NK-92 (cell line): Measurements from ENCODE around the gene MBP.

ENCODE experiments used
- DNase-seq: peaks from one replicate; lab custom pipeline; 2025; ENCODE audit not compliant: unreplicated experiment; lab: John Stamatoyannopoulos, UW

Gene MBP

DNA sequence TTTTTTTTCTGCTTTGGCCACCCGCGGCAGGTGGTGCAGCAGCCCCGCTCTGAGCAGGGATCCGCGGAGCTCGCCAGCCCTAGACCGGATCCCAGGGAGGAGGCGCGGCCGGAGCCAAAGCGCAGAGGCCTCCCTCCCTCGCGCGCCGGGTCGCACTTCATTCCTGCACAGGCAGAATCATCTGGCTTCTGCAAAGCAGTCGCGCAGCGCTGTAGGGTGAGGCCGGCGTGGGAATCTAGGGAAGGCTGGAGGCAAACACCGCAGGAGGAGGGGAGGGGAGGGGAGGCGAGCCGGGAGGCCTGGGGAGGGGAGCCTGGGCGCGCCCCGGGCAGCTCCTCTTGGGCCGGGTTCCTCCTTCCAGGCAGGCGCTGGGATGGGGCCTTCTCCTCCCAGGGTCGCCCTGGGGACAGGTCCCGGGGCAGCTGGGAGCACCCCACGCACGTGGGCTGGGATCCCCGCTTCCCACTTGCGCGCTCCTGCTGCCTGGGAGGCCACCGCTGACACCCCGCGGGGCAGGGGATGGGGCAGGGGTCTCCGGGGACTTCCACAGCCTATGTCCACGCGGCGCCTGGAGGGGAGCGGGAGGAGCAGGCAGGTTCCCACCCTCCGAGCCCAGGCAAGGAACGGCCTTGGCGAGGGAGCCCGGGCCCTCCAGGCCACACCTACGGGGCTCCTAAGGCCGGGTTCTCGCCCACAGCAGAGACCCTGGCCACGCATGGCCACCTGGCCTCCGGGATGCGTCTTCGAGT, 45.0 kb downstream of the MBP start:
- DNase-seq, result no peak

DNA sequence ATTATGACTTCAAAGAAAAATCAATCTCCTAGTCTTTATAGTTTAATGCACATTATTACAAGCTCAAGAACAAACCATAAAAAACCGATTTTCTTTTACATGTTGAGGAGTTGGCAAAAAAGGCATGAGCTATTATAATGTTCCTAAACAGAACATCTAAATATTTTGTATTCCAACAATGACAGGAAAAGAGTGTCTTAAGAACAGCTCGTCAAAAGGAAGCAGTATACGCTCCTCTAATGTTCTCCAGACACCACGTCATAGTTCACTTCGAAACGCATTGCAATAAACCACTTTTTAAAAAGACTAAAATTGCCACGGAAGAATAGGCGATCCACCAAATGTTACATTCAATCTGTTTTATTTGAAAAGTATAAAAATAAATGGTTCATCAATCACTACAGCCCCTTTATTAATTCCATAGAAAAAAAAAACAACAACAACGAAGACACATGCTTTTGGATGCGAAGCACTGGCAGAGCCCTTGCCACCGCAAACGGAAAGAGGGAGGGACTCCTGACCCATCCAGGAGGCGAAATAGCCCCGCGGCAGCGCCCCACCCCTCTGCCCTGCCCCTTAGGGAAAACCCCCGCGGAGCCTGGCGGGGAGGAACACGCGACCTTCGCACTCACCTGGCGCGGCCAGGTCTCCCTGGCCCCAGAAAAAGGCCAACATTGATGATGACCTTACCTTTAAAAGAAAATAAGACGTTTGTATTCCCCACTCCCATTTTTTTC, 45.8 kb downstream of the MBP start:
- no peak for DNase-seq

DNA sequence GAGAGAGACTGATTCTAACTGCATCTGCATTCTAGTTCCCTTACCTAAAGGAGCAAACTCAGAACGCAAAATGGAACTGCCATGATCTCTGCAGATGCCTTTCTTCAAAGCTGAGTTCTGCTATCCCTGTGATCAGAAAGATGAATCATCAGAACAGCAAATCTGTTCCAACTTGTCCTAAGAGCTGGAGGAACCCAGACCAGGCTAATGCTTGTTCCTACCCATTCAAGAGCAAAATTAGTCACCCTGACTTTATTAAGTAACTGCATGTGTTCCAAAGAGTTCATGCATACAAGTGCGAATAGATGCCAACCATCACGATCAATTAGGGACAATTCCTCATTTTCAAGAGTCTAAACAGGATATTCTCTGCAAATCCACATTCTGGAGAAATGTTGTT, 46.5 kb downstream of the MBP start:
- no peak for DNase-seq

DNA sequence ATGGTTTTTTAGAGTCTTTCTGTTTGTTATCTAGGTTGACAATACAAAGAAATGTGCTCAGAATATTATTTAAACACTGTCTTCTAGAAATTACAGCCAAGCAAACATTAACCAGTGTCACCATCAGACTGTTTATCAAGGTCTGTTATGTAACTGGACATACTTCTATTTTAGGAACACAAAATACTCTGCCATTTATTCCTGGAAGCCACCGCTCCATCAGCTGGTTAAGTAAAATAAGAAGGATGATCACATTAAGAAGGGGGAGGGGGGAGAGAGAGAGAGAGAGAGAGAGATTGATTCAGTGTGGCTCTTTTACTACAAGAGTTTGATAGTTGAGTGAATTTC, 47.9 kb downstream of the MBP start:
- no peak for DNase-seq

DNA sequence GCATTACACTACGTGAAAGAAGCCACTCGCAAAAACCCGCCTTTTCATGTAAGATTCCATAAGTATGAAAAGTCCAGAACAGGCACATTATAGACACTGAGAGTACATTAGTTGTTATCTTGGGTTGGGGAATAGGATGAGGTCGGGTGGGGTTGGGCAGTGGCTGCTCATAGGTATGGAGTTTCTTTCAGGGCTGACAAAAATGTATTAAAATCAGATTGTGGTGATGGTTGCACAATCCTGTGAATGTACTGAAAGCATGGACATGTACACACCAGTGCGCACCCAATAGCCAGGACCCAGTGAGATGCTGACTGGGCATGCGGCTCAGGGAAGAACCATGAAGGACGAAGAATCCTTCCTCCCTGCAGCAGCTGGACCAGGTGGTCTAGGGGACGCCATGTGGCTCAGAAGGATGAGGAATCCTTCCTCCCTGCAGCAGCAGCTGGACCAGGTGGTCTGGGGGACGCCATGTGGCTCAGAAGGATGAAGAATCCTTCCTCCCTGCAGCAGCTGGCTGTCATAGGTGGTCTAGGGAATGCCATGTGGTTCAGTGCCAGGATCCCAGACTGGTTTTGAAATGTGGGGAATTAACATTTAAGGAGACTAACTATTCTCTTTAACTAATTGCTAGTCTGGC, 50.1 kb downstream of the MBP start:
- DNase-seq, result no peak

DNA sequence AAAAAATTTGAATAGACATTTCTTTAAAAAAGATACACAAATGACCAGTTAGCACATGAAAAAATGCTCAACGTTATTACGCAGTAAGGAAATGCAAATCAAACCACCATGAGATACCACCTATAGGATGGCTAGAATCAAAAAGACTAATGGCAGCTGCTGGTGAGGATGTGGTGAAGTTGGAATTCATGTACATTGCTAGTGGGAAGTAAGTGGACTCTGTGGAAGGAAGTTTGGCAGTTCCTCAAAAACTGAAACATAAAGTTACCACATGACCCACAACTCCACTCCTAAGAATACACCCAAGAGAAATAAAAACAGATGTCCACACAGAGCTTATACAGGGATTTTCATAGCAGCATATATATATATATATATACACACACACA, 51.2 kb downstream of the MBP start:
- no peak for DNase-seq

DNA sequence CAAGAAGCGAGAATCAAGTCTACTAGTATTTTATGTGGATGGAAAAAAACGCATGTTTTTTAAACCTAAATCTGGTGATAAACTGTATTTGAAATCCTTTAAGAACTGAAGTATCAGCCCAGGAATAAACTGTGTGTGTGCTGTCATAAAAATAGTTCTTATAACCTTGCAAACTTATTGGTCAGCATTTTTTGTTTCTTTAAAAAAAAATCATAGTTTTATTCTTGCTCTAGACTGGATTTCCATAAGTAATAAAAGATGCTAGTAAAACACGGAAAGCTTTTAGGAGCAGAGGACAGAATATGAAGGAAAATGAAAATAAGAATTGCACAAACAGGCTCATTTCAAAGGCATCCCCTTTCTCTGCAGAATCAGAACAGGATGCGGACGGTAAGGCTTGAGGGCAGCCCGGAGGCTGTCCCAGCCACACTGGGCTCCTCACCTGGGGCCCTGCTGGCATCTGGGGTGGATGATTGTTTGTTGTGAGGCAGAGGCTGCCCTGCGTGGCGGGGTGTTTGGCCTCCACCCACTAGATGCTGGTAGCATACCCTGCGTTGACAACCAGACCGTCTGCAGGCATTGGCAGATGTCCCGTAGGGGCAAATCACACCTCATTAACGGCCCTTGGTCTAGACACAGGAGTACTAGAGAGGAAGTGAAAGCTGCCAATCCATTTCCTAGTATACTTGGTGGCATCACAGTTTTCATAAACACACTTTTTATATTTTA, 52.5 kb downstream of the MBP start:
- no peak for DNase-seq

DNA sequence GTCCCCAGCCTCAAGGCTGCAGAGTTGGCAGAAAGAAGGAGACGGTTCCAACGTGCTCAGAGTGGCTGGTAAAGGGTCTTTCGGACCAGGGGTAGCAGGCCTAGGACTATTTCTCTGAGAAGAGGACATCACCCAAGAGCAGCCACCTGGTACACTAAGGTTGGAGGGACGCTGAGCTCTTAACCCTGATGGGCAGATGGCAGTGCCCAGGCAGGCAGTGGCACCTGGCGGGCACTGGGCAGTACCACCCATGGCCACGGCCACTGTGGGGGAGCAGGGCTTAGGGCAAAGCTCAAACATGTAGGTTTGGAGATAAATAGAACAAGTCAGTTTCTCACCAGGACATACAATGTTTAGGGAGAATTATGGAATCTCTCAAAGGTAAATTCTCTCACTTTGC, 53.5 kb downstream of the MBP start:
- DNase-seq, result no peak

DNA sequence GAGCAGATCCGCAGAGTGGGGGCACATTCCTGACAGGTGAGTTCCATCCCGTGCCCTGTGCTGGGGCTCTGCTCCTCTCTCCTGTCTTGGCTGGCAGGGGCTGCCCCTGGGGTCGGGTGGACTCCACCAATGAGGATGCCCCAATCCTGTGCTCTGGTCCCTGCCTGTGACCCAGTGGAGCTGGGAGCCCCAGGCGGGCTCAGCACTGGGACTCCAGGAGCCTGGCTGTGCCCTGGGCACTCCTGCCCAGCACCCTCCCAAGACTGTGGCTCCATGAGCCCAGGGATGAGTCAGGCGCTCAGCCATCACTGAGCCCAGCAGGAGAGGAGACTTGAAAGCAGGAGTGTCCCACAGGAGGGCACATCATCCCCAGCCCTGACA, 53.9 kb downstream of the MBP start:
- no peak for DNase-seq

DNA sequence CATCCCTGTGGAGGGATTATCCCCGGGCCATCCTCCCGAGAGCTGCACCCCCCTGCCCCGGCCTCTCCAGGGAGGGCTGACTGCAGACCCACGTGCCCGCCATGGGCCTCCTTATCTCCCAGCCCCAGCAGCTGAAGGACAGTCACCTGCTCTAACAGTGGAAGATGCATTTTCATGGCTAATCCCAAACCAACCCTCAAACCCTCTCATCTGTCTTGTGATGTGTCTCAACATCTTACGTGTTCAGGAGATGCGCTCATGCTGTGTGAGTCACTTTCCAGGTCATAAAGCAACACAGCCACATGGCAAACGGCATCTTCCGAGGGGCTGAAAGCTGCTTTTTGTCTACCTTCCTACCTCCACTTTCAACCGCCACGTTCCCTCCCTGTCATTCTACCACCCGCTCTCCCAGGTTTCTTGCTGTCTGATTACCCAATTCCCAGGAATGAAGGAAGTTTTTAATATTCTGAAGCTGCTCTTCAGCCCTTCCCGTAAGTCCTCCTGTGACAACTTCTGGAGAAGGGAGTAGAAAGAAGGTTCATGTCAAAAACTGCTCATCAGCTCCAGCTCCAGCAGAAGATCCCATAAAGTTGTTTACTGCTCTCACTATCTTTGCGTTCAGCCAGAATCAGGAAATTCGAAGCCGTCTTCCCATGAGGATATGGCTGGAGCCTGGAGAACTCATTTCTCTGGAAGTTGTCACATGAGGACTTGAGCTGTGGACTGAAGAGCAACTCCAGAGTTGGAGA, 54.5 kb downstream of the MBP start:
- DNase-seq, result no peak

DNA sequence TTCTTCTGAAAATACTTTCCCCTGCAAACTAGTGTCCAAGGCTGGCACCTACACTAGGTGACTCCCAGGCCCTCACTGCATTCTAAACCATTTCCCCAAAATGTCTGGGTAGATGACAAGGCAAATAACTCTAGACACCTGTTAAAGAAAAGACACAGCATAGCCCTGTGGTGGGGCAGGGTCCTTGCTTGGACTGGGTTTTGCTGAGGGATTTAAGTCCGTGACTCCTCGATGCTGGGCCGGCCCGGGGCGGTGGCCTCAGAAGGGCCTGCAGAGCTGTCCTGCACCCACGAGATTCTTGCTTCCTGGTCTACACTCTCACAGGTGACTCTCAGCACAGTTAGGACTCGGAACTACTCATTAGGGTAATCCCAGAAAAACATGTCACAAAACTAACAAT, 55.2 kb downstream of the MBP start:
- no peak for DNase-seq

DNA sequence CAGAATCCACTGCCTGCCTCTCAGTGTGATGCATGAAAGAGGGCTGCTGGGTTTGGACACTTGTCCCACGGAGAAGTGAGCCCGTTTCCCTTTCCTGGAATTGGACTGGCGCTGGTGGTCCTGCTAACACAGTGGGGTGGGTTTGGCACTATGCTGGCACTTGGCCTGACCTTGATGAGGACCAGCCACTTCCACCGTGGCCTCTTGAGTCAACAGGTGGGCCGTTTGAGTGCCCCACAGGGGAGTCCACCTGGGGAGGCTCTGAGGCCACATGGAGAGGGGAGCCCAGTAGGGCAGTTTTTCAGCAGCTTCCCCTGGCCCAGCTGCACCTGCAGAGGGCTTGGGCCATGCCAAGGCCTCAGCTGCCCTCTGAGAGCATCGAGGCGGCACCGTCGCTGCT, 56.5 kb downstream of the MBP start:
- DNase-seq, result no peak

DNA sequence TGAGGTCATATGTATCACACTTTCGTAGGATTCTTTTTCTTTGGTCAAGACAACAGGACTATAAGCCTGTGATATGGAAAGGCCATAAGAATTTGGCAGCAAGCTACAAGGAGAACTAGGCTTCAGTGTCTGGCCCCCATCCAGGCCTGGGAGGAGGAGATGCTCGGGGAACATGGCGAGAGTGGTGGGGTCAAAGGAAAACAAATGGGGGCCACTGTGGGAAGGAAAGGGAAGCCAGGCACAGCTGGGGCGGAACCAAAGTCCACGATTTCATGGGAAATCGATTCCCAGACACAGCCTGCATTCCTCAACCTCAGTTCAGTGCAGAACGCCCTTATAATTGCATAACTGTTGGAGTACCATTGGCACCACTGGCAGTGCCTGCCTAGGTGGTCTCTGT, 58.2 kb downstream of the MBP start:
- DNase-seq, result no peak

DNA sequence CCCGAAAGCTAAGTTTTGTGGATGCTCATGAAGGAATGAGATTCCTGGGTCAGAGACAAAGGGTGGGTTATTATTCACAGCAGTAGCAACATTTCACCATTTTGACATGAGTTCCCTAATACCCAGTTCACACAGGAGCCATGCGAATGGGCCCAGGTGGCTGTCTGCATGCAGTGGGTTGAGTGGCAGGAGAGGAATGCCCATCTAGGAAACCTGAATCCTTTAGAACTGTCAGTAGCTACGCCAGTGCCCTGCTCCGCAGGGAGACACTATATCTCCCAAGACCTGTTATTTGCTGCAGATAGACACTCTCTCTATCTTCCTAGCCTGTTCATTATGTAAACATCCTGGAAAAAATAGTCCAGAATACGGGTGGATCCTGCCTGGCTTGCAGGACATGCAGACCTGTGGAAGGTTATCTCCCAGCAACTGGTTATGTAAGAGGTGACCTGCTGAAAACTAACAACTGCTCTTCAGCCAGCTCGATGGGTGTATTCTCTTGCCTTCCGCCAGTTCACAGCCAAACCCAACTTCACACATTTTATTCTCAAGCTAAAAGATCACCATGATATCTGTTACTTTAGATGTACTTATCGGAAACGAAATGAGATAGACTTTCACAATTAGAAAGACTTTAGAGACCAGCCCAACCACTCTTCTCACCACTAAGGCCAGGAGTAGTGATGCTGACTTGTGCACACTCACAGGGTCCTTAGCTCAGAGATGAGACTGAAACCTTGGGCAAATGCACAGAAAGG, 59.1 kb downstream of the MBP start:
- DNase-seq, result no peak

DNA sequence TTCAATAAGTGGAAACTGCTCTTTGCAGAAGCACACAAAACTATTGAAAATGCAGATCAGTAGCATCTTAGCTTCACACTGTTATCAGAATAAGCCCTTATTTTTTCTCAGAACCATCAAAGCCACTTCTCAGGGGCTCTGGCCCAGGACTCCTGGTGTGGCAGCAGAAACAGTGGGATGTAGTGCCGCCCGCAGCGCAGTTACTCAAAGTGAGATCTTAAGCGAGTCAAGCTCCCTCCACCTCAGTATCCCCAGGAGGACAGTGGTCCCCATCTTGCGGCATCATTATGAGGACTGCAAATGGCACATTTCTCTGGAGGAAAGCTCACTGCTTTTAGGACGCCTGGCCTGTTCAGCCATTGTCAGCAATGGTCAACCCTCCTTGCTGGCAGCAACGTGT, 60.0 kb downstream of the MBP start:
- DNase-seq, result no peak

DNA sequence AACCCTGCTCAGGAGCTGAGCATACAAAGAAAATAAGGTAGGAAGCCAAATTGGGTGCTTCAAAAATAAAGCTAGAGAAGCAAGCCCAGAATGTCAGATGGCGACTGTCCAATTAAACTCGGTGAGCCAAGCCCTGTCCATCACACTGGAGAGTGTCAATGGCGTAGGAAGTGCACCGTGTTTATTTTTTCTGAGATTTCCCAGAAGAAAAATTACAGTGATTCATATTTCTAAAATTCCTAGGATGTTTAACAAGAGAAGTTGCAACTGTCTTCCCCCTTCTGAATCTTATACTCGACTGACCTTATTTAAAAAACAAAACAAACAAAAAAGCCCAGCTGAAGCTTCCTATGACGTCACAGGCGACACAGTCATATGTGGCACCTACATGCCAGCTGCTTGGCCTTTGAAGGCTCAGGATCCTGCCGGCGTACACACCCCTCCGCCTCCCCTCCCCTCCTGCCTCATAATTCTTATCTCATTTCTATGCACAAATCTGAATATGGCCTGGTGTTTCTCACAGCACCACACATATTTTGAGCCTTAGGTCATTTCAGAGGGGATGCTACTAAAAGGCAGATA, 60.8 kb downstream of the MBP start:
- DNase-seq, result no peak

DNA sequence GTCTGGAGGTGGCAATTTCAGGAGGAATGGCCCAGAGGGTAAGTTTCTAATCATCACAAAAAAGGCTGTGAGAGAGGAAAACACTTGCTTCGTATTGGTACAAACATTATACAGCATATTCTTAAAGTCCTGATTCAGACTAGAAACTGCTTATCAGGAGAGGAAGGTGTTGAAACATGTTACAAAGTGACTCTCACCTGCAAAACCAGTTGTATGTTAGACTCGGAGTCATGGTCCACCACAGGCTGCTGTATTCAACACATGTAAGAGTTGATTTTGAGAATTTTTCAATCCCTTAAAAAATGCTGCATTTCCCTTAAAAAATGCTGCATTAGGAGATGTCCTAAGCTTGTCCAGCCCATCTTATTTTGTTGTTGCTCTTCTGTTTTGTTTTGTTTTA, 61.5 kb downstream of the MBP start:
- DNase-seq, result peak; percentile 5

DNA sequence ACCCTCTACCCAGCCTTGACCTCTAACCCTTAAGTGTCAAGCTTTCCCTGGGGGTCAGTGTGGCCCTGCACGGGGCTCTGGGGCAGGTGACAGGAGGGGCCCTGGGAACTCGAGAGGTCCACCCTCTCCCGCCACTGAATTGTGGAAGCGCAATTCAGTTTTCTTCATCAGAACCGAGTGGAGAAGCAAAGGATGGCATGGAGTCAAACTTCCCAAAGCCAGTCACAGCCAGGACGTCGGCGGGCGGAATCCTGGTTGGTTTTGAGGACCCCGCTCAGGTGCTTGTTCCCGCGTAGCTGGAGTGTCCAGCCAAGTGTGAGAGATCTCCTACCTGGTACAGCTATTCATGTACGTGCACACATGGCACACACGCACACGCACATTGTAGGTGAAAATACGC, 62.0 kb downstream of the MBP start:
- DNase-seq, result no peak

DNA sequence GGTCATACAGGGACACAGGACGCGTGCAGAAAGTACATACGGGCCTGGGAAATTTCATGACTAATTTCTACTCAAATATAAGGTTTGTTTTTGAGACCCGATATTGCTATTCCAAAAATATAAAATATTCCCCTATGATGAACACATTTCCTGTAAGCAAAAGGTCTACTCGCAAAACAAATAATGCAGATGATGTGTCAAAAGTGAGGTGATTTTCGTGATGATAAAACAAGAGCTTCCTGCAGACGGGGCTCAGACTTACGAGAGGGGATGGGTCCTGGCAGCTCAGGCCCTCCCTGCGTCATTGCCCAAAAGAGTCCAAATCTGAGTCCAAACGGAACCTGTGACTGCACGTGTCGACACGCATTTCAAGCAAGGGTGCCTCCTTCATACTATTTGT, 62.7 kb downstream of the MBP start:
- no peak for DNase-seq

DNA sequence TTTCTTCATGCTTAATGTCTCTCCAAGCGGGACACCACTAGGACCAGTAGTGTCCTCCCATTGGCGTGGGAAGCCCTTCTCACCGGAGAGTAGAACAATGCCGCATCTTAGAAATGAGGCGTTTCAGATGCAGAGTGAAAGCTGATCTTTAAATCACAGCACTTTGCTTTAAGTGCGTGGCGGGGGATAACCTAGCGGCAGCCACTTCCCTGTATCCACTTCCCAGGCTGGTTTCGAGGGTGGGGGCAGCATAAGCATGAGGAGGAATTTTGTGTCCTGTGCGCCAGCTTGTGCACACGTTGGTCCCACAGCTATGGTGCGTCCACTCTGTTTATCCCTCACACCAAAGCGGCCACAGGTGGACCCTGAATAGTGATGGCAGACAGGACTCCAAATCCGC, 63.1 kb downstream of the MBP start:
- DNase-seq, result no peak
